Measurements from ENCODE around the gene CCDC34. TPM values are rescaled to one million over a fixed set of nuclear protein-coding genes. Genes with fewer than 3 reads are reported as not detected.

CCDC34 gene
- total RNA-seq, 4 donors from 2014 or later: 3.2 to 8.0 (median 4.0) TPM

DNA sequence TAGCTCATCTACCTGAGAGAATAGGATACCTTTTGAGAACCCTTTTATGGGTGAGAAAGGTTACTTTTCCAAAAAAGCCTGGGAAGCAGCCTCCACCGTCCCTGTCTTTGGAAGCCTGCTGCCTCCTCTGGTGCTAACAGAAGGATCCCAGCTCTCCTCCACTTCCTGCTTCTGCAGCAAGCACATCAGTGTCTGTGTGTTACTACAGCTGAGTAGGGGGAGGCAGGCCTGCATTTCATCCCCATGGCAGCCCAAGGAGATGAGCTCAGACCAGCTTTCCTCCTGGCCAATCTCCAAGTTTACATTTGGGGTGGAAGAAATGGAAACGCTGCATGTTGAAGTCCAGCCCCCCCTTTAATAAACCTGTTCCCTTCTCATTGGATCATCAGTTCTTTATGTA lies 7.4 kb upstream of the CCDC34 start:
- 63% methylated on average over 2 of the region's 2 CpGs for WGBS
- Histone ChIP-seq H3K4me1 (no peaks in the 10 kb centered on the region), H3K27me3 (no peaks in the 10 kb centered on the region), H3K27ac (no peak overlapping the region), H3K4me3 (no peak overlapping the region), H3K9me3 (no peaks in the 10 kb centered on the region), H3K36me3 (peaks cover 55% of the 10 kb centered on the region)
- TF ChIP-seq POLR2A (IDR thresholded peaks at IDR 0.05) (no peak), EP300 (IDR thresholded peaks at IDR 0.05) (no peak), POLR2AphosphoS5 (IDR thresholded peaks at IDR 0.05) (no peak)
- TF ChIP-seq, protein P1, sequence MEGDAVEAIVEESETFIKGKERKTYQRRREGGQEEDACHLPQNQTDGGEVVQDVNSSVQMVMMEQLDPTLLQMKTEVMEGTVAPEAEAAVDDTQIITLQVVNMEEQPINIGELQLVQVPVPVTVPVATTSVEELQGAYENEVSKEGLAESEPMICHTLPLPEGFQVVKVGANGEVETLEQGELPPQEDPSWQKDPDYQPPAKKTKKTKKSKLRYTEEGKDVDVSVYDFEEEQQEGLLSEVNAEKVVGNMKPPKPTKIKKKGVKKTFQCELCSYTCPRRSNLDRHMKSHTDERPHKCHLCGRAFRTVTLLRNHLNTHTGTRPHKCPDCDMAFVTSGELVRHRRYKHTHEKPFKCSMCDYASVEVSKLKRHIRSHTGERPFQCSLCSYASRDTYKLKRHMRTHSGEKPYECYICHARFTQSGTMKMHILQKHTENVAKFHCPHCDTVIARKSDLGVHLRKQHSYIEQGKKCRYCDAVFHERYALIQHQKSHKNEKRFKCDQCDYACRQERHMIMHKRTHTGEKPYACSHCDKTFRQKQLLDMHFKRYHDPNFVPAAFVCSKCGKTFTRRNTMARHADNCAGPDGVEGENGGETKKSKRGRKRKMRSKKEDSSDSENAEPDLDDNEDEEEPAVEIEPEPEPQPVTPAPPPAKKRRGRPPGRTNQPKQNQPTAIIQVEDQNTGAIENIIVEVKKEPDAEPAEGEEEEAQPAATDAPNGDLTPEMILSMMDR (IDR thresholded peaks at IDR 0.05): no peak
- no peak for DNase-seq (ENCODE audit: low spot score in 2 of 2)

DNA sequence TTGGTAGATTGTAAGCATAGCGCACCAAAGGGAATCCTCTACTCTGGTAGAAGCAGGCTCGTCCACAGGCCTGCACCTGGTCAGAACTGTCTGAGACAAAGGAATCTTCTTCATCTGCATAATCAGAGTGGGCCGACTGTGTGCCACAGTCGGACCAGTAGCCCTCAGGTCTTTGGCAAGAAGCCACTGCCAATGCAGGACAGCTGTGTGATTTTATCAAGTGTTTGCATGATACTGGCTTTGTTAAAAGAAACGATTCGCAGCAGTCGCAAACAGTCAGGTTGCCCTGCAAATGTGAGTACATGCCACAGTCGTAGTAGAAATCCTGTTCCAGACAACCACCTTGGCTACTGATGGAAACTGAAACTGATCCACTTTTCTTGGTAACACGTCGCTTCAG lies 4.9 kb upstream of the CCDC34 start:
- Histone ChIP-seq H3K36me3 (peaks cover 37% of the 10 kb centered on the region), H3K4me1 (peaks cover 7% of the 10 kb centered on the region), H3K9me3 (no peaks in the 10 kb centered on the region), H3K27me3 (no peaks in the 10 kb centered on the region), H3K4me3 (no peak overlapping the region), H3K27ac (no peak overlapping the region)
- TF ChIP-seq POLR2AphosphoS5 (IDR thresholded peaks at IDR 0.05) (no peak), EP300 (IDR thresholded peaks at IDR 0.05) (no peak), POLR2A (IDR thresholded peaks at IDR 0.05) (no peak)
- TF ChIP-seq, protein P1 (IDR thresholded peaks at IDR 0.05): no peak
- DNase-seq (ENCODE audit: low spot score in 2 of 2): no peak
- WGBS: 79% methylated on average over 10 of the region's 10 CpGs

DNA sequence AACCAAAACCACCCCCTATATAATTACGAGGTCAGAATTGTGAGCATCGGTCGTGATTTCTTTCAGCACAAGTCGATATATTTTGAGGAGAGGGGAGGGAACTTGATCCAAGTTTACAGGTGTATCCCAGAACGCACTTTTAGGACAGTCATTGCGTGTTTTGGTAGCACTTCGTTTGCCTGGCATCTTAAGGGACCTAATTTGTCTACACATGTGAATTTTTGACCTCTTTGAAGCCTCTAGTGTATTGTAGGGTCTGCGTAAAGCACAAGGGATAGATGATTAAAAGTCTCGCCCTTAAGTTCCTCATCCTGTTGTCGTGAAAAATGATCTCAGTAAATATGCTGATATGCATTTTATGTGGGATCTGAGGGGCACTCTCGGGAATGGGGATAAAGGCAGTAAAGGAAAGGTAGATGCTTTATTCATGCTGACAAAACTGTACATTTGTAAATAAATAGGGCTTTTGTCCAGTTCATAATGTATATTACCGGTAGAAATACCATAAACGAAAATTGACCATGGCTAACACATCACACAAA lies 632 bp upstream of the CCDC34 start:
- H3K4me3 ChIP-seq: peak overlapping the region; percentile 63
- peaks cover 11% of the 10 kb centered on the region for H3K36me3 ChIP-seq
- H3K9me3 ChIP-seq: no peaks in the 10 kb centered on the region
- DNase-seq (ENCODE audit: low spot score in 2 of 2): no peak
- no peaks in the 10 kb centered on the region for H3K27me3 ChIP-seq
- TF ChIP-seq POLR2AphosphoS5 (IDR thresholded peaks at IDR 0.05) (no peak), EP300 (IDR thresholded peaks at IDR 0.05) (no peak)
- TF ChIP-seq, protein P1 (IDR thresholded peaks at IDR 0.05): no peak
- peak overlapping the region; percentile 24 for H3K27ac ChIP-seq
- H3K4me1 ChIP-seq: peaks cover 17% of the 10 kb centered on the region
- WGBS: 26% methylated on average over 13 of the region's 13 CpGs

DNA sequence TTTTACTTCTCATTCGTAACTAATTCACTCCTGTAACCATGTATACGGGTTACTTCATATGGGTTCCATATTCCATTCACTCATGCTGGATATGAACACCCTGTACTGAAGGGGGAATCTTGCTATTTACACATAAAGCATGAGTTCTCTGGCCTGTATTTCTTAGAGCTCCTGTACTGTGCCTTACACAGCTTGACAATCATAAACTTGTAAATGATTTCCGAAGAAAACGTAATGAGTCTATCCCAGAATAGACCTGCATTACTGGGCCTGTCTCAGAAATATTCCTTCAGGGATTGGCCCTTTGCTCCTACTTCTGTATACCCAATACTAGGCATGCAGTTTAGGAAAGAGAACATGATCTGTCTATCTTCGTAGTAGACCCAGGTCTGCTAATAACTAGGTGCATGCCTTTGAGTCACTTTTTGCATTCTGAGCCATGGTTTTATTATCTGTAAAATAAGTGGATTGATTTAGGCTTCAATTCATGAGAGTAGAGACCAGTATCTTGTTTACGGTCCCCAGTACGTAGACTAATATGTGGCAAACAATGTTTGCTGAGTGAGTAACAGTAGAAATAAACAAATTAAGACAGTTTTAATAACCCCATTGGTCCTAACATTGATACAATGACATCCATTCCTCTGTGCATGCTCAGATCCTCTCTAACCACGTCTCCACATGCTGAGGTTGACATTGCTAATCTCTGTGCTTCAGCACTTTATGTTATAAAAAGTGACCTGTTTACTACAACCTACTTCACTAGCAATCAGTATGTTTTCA lies 1.2 kb downstream of the CCDC34 start:
- DNase-seq (ENCODE audit: low spot score in 2 of 2): no peak
- H3K4me3 ChIP-seq: peak overlapping the region; percentile 63
- WGBS: 62% methylated on average over 8 of the region's 8 CpGs

DNA sequence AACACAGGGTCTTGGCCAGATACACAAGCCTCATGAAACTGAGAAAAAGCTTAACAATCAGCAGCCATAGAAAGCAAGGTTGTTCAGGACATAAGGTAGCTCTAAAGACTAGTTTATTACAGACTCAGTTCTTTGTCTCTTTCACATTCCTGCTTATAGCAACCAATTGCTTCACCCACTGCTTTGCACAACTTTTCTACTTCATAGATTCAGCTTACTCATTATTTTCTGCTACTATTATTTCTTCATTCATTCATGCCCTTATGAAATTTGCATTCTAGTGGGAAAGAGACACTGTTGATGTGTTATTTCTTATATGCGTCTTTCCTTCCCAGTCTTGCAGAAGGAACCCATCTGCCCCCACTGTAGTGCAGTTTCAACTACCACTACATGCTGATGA lies 4.7 kb downstream of the CCDC34 start:
- Histone ChIP-seq H3K27me3 (no peaks in the 10 kb centered on the region), H3K36me3 (no peaks in the 10 kb centered on the region), H3K4me1 (peaks cover 13% of the 10 kb centered on the region), H3K27ac (no peak overlapping the region), H3K4me3 (no peak overlapping the region), H3K9me3 (no peaks in the 10 kb centered on the region)
- WGBS: 83% methylated on average over 1 of the region's 1 CpG
- DNase-seq (ENCODE audit: low spot score in 2 of 2): no peak
- TF ChIP-seq POLR2AphosphoS5 (IDR thresholded peaks at IDR 0.05) (no peak), EP300 (IDR thresholded peaks at IDR 0.05) (no peak), POLR2A (IDR thresholded peaks at IDR 0.05) (no peak)

More for the DNA sequence above, 1.2 kb downstream of the CCDC34 start:
- Histone ChIP-seq H3K27ac (no peak overlapping the region), H3K36me3 (no peaks in the 10 kb centered on the region), H3K4me1 (peaks cover 20% of the 10 kb centered on the region), H3K27me3 (no peaks in the 10 kb centered on the region), H3K9me3 (no peaks in the 10 kb centered on the region)
- TF ChIP-seq, protein P1 (IDR thresholded peaks at IDR 0.05): no peak
- TF ChIP-seq POLR2AphosphoS5 (IDR thresholded peaks at IDR 0.05): no peak
- TF ChIP-seq POLR2A (IDR thresholded peaks at IDR 0.05): no peak
- TF ChIP-seq EP300 (IDR thresholded peaks at IDR 0.05): no peak

Data from suprapubic skin (tissue), 4 donors.